Measurements from ENCODE around the gene FAXC. TPM values are rescaled to one million over a fixed set of nuclear protein-coding genes. Genes with fewer than 3 reads are reported as not detected.

Gene FAXC
- total RNA-seq, 1 donor from 2014 or later = 23.0 TPM

GRCh38 chr6:99225172-99225571 lies 124.3 kb downstream of the FAXC start:
- Histone ChIP-seq H3K27me3 (no peaks in the 10 kb centered on the region), H3K27ac (no peak overlapping the region), H3K9me3 (ENCODE audit: low read depth) (no peaks in the 10 kb centered on the region), H3K4me2 (no peak overlapping the region), H3K9ac (no peak overlapping the region), H3F3A (ENCODE audit: low read depth) (no peaks in the 10 kb centered on the region), H3K79me2 (ENCODE audit: low read depth) (no peaks in the 10 kb centered on the region), H3K4me1 (peaks cover 8% of the 10 kb centered on the region), H2AFZ (replicated peaks) (no peak overlapping the region), H3K4me3 (no peak overlapping the region), H4K20me1 (ENCODE audit: low read depth) (no peaks in the 10 kb centered on the region), H3K36me3 (no peaks in the 10 kb centered on the region)
- peaks cover 4% of the 10 kb centered on the region for H3K4me1 Mint-ChIP-seq
- peaks cover 3% of the 10 kb centered on the region for H3K9me3 Mint-ChIP-seq
- TF ChIP-seq EZH2 (IDR thresholded peaks at IDR 0.05) = no peak
- no peak for TF ChIP-seq CTCF (IDR thresholded peaks at IDR 0.05)
- TF ChIP-seq EZH2phosphoT487 (IDR thresholded peaks at IDR 0.05) = no peak
- no peak overlapping the region for H3K4me3 Mint-ChIP-seq
- DNase-seq (ENCODE audit: low spot score) = no peak
- H3K27ac Mint-ChIP-seq = no peak overlapping the region
- no peaks in the 10 kb centered on the region for H3K36me3 Mint-ChIP-seq
- peaks cover 3% of the 10 kb centered on the region for H3K27me3 Mint-ChIP-seq (ENCODE audit: insufficient read depth, low read depth)

Other genes starting within 250 kb of the FAXC start
- gene COQ3, start 44.5 kb upstream of the FAXC start, total RNA-seq (ENCODE audit: low replicate concordance) = 7.8 and 16.2 TPM in 2 replicates
- 266 and 498 TPM in 2 replicates for gene PNISR, start 75.6 kb upstream of the FAXC start, total RNA-seq (ENCODE audit: low replicate concordance)
- 21.4 and 32.2 TPM in 2 replicates for gene USP45, start 165.7 kb upstream of the FAXC start, total RNA-seq (ENCODE audit: low replicate concordance)
- gene CCNC, start 219.0 kb upstream of the FAXC start, total RNA-seq (ENCODE audit: low replicate concordance) = 109 and 157 TPM in 2 replicates

Measured in neural progenitor cell (in vitro differentiated cells).